Loucy (cell line): ENCODE data around the gene UGT2B15.
"Not testable (repeated sequence)": the region's sequence is repeated elsewhere in the genome, so short reads cannot be mapped to it uniquely, and the experiment has no call there.

Experiments used
- H2AFZ ChIP-seq: fragments of 200-600 bp; sonication (generic); 2 replicates; pipeline ENCODE4 v1.6.0; 2016; ENCODE audit warnings: antibody characterized with exemption, mild to moderate bottlenecking, low read length, moderate library complexity
- H3F3A ChIP-seq: fragments of 200-600 bp; 2 replicates; pipeline ENCODE4 v1.6.0; 2016; ENCODE audit warnings: antibody characterized with exemption, low read depth, mild to moderate bottlenecking
- H3K27me3 ChIP-seq: fragments of 200-600 bp; sonication (generic); 2 replicates; pipeline ENCODE4 v1.6.1; 2014; ENCODE audit warnings: low read length, mild to moderate bottlenecking; ENCODE audit not compliant: insufficient read depth, poor library complexity, severe bottlenecking
- H3K36me3 ChIP-seq: fragments of 200-600 bp; sonication (generic); 2 replicates; pipeline ENCODE4 v1.6.1; 2016; ENCODE audit warnings: low read length; ENCODE audit not compliant: insufficient read depth
- H3K4me1 ChIP-seq: fragments of 200-600 bp; sonication (generic); 2 replicates; pipeline ENCODE4 v1.5.1; 2014; ENCODE audit warnings: low read length, mild to moderate bottlenecking; ENCODE audit not compliant: insufficient read depth, poor library complexity, severe bottlenecking
- H3K4me2 ChIP-seq: fragments of 200-600 bp; sonication (generic); 2 replicates; pipeline ENCODE4 v1.6.0; 2014; ENCODE audit warnings: antibody characterized with exemption, low read length, low read depth, mild to moderate bottlenecking; ENCODE audit not compliant: poor library complexity, severe bottlenecking
- H3K4me3 ChIP-seq: fragments of 200-600 bp; sonication (generic); 2 replicates; pipeline ENCODE4 v1.5.1; 2014; ENCODE audit warnings: low read length, mild to moderate bottlenecking, mixed read lengths; ENCODE audit not compliant: poor library complexity, severe bottlenecking
- H3K79me2 ChIP-seq: fragments of 200-600 bp; sonication (generic); 2 replicates; pipeline ENCODE4 v1.6.1; 2014; ENCODE audit warnings: low read length; ENCODE audit not compliant: insufficient read depth
- H3K9ac ChIP-seq: fragments of 200-600 bp; sonication (generic); 2 replicates; pipeline ENCODE4 v1.6.0; 2014; ENCODE audit warnings: mild to moderate bottlenecking, low read depth, low read length, moderate library complexity; ENCODE audit not compliant: poor library complexity, severe bottlenecking
- H3K9me2 ChIP-seq: fragments of 200-600 bp; sonication (generic); replicated peaks from 2 replicates; pipeline ENCODE4 v1.6.1; 2016; ENCODE audit warnings: low read depth, low read length, mixed read lengths
- H3K9me3 ChIP-seq: fragments of 200-600 bp; sonication (generic); 2 replicates; pipeline ENCODE4 v1.6.1; 2014; ENCODE audit warnings: mild to moderate bottlenecking, antibody characterized with exemption, low read length, low read depth; ENCODE audit not compliant: insufficient read depth
- H4K20me1 ChIP-seq: fragments of 200-600 bp; sonication (generic); 2 replicates; pipeline ENCODE4 v1.6.0; 2014; ENCODE audit warnings: antibody characterized with exemption, low read length, mild to moderate bottlenecking; ENCODE audit not compliant: insufficient read depth, poor library complexity, severe bottlenecking
- EZH2phosphoT487 ChIP-seq: fragments of 200-600 bp; IDR thresholded peaks from 2 replicates; pipeline ENCODE4 v1.6.1; 2018; ENCODE audit warnings: antibody characterized with exemption, mild to moderate bottlenecking, moderate library complexity, borderline replicate concordance
- TF ChIP-seq, protein P1 (sequence below): fragments of 200-600 bp; sonication (generic); conservative IDR thresholded peaks from 2 replicates; pipeline ENCODE4 v1.5.1; 2014; ENCODE audit warnings: mild to moderate bottlenecking, antibody characterized with exemption, low read length

UGT2B15 gene

DNA sequence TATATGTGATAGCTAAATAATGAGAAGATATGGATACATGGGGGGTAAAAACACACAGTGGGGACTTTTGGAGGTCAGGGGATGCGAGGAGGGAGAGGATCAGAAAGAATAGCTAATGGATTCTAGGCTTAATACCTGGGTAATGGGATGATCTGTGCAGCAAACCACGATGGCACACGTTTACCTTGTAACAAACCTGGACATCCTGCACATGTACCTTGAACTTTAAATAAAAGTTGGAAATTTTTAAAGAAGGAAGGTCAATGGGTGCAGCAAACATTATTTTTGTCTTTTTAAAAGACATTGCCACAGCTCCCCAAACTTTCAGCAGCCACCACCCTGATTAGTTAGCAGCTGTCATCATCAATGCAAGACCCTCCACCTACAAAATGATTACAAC is 29.7 kb upstream of the UGT2B15 start:
- Histone ChIP-seq H3F3A (no peaks in the 10 kb centered on the region), H3K4me1 (no peaks in the 10 kb centered on the region)
- TF ChIP-seq, protein P1, sequence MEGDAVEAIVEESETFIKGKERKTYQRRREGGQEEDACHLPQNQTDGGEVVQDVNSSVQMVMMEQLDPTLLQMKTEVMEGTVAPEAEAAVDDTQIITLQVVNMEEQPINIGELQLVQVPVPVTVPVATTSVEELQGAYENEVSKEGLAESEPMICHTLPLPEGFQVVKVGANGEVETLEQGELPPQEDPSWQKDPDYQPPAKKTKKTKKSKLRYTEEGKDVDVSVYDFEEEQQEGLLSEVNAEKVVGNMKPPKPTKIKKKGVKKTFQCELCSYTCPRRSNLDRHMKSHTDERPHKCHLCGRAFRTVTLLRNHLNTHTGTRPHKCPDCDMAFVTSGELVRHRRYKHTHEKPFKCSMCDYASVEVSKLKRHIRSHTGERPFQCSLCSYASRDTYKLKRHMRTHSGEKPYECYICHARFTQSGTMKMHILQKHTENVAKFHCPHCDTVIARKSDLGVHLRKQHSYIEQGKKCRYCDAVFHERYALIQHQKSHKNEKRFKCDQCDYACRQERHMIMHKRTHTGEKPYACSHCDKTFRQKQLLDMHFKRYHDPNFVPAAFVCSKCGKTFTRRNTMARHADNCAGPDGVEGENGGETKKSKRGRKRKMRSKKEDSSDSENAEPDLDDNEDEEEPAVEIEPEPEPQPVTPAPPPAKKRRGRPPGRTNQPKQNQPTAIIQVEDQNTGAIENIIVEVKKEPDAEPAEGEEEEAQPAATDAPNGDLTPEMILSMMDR = no peak
- TF ChIP-seq EZH2phosphoT487 = no peak

DNA sequence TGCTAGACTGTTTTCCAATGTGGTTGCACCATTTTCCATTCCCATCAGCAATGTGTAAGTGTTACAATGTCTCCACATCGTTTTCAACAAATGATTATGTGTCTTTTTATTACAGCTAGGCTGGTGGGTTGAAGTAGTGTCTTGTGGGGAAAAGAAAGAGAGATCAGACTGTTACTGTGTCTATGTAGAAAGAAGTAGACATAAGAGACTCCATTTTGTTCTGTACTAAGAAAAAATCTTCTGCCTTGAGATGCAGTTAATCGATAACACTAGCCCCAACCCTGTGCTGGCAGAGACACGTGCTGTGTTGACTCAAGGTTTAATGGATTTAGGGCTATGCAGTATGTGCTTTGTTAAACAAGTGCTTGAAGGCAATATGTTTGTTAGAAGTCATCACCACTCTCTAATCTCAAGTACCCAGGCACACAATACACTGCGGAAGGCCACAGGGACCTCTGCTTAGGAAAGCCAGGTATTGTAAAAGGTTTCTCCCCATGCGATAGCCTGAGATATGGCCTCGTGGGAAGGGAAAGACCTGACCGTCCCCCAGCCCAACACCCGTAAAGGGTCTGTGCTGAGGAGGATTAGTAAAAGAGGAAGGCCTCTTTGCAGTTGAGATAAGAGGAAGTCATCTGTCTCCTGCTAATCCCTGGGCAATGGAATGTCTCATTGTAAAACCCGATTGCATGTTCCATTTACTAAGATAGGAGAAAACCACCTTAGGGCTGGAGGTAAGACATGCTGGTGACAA is 23.0 kb upstream of the UGT2B15 start:
- TF ChIP-seq, protein P1 = no peak
- TF ChIP-seq EZH2phosphoT487 = no peak
- H3F3A ChIP-seq = no peaks in the 10 kb centered on the region
- no peak overlapping the region for H3K9ac ChIP-seq
- no peaks in the 10 kb centered on the region for H3K79me2 ChIP-seq
- no peaks in the 10 kb centered on the region for H3K4me1 ChIP-seq
- no peaks in the 10 kb centered on the region for H3K9me3 ChIP-seq
- H3K36me3 ChIP-seq = no peaks in the 10 kb centered on the region
- no peaks in the 10 kb centered on the region for H4K20me1 ChIP-seq
- H3K4me2 ChIP-seq = no peak overlapping the region
- no peaks in the 10 kb centered on the region for H3K9me2 ChIP-seq
- no peak overlapping the region for H3K4me3 ChIP-seq
- H3K27me3 ChIP-seq = no peaks in the 10 kb centered on the region
- no peak overlapping the region for H2AFZ ChIP-seq

More for the DNA sequence above, 29.7 kb upstream of the UGT2B15 start:
- no peaks in the 10 kb centered on the region for H3K79me2 ChIP-seq
- no peaks in the 10 kb centered on the region for H4K20me1 ChIP-seq
- H3K9me2 ChIP-seq = no peaks in the 10 kb centered on the region
- no peaks in the 10 kb centered on the region for H3K27me3 ChIP-seq
- H2AFZ ChIP-seq = no peak overlapping the region
- no peak overlapping the region for H3K4me2 ChIP-seq
- H3K4me3 ChIP-seq = no peak overlapping the region
- no peaks in the 10 kb centered on the region for H3K9me3 ChIP-seq
- H3K36me3 ChIP-seq = no peaks in the 10 kb centered on the region
- no peak overlapping the region for H3K9ac ChIP-seq

DNA sequence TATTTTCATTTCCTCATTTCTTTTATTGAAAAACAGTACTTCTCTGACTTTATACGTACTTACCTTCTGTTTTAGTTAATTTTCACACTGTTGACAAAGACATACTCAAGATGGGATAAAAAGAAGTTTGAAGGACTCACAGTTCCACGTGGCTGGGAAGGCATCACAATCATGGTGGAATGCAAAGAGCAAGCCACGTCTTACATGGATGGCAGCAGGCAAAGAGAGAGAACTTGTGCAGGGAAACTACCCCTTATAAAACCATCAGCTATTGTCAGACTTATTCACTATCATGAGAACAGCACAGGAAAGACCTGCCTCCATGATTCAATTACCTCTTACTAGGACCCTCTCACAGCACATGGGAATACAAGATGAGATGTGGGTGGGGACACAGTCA is 20.7 kb upstream of the UGT2B15 start:
- Histone ChIP-seq H4K20me1 (no peaks in the 10 kb centered on the region), H3K4me3 (no peak overlapping the region), H3K9me2 (no peaks in the 10 kb centered on the region; the same call in 1 of the 2 replicates), H3K27me3 (no peaks in the 10 kb centered on the region), H3K79me2 (no peaks in the 10 kb centered on the region), H2AFZ (no peak overlapping the region), H3K4me1 (no peaks in the 10 kb centered on the region), H3K4me2 (no peak overlapping the region), H3K9me3 (no peaks in the 10 kb centered on the region), H3K9ac (no peak overlapping the region), H3K36me3 (no peaks in the 10 kb centered on the region), H3F3A (no peaks in the 10 kb centered on the region)
- TF ChIP-seq EZH2phosphoT487 = no peak

DNA sequence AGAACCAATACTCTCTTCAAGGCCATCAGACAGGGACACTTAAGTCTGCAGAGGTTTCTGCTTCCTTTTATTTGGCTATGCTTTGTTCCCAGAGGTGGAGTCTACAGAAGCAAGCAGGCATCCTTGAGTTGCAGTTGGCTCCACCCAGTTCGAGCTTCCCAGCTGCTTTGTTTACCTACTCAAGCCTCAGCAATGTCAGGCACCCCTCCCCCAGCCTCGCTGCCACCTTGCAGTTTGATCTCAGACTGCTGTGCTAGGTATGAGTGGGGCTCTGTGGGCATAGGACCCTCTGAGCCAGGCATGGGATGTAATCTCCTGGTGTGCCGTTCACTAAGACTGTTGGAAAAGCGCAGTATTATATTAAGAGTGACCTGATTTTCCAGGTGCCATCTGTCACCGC is 12.6 kb upstream of the UGT2B15 start:
- H3K27me3 ChIP-seq = no peaks in the 10 kb centered on the region
- H4K20me1 ChIP-seq = no peaks in the 10 kb centered on the region
- no peaks in the 10 kb centered on the region for H3K9me3 ChIP-seq
- H3K9ac ChIP-seq = no peak overlapping the region
- H3K9me2 ChIP-seq = no peaks in the 10 kb centered on the region; the same call in 1 of the 2 replicates
- H2AFZ ChIP-seq = no peak overlapping the region
- TF ChIP-seq EZH2phosphoT487 = no peak
- TF ChIP-seq, protein P1 = no peak
- H3K4me2 ChIP-seq = no peak overlapping the region
- no peaks in the 10 kb centered on the region for H3F3A ChIP-seq
- H3K4me3 ChIP-seq = no peak overlapping the region
- H3K79me2 ChIP-seq = no peaks in the 10 kb centered on the region
- H3K4me1 ChIP-seq = no peaks in the 10 kb centered on the region
- H3K36me3 ChIP-seq = no peaks in the 10 kb centered on the region

DNA sequence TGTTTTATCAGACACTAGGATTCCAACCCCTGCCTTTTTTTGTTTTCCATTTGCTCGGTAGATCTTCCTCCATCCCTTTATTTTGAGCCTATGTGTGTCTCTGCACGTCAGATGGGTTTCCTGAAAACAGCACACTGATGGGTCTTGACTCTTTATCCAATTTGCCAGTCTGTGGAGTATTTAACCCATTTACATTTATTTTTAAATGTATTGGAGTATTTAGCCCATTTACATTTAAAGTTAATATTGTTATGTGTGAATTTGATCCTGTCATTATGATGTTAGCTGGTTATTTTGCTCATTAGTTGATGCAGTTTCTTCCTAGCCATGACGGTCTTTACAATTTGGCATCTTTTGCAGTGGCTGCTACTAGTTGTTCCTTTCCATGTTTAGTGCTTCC is 10.8 kb upstream of the UGT2B15 start:
- H3K27me3 ChIP-seq, H3K79me2 ChIP-seq, H3K9me2 ChIP-seq, H3K4me1 ChIP-seq, H4K20me1 ChIP-seq, H3F3A ChIP-seq, H3K36me3 ChIP-seq, H3K9me3 ChIP-seq, H3K4me3 ChIP-seq, H2AFZ ChIP-seq, H3K4me2 ChIP-seq, H3K9ac ChIP-seq: not testable (repeated sequence)
